ENCODE measurements around the gene TSPOAP1.

DNA sequence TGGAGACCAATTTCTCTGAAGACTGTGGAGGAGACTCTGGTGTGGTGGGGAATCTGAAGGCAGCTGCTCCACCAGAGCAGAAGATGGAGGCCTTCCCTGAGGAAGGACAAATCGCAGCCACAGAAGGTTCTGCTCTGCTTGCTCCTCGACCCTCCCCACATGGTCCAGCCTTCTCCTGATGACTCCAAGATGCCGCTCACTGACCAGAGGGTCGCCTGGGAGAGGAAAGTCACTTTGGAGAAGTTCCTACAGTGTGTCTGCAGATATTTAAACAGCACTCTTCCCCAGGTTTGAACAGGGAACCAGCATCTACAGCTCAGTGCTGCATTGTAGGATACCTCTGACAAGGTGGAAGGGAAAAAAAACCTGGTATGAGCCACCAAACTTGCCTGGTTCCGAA, 44.4 kb upstream of the TSPOAP1 start:
- no peak for TF ChIP-seq CTCF (IDR thresholded peaks at IDR 0.05)
- no peak for TF ChIP-seq CHD4 (IDR thresholded peaks at IDR 0.05; ENCODE audit: borderline replicate concordance)
